Cardiac fibroblast (primary cell): ENCODE measurements around the gene SWI5.
"Not testable (repeated sequence)": the region's sequence is repeated elsewhere in the genome, so short reads cannot be mapped to it uniquely, and the experiment has no call there.

Experiments
- DNase-seq, 2 donors: peaks; one replicate each; pipeline versions ENCODE4 v3.0.0 to v3.0.0-alpha.2; 2010; ENCODE audit warnings: low read depth in 2 of 2
- H3K4me3 ChIP-seq, 2 donors: replicated peaks in 1 of 2; 1 replicate in 1 of 2; 2 replicates in 1 of 2; pipeline ENCODE4 v1.5.1; 2011; ENCODE audit warnings: low read depth in 2 of 2, low read length in 2 of 2, mild to moderate bottlenecking in 2 of 2, moderate library complexity in 1 of 2
- TF ChIP-seq, protein P1 (sequence below): IDR thresholded peaks from one replicate; pipeline ENCODE4 v1.5.1; 2011; ENCODE audit warnings: low read depth, mild to moderate bottlenecking, low read length, inconsistent platforms

SWI5 gene

DNA sequence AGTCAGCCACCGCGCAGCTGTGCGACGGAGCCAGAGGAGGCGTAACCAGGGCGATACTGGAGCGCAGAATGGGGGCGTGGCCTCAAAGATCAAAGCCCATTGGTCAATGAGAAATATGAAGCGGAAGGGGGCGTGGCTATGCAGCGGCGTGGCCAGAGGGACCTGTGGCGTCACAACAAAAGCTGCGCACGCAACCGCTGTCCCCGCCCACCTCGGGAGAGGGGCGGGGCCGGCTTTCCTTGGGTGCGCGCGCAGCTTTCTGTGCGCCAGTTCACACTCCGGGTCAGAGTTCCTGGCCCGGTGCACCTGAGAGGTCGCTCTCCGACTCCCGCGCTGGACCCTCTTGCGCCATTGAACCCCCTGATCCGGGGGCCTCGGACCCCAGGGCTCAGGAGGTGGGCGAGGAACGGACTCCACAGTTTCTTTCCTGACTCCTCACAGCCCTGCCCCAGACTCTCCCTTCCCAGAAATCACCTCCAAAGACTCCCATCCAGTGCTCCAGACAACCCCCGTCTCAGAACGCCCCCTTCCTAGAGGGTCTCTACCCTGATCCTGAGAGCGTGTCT lies at the start of gene SWI5:
SWI5 (plus strand) TSS at position 269 of the 566 bp plus-strand sequence.
- TF ChIP-seq, protein P1, sequence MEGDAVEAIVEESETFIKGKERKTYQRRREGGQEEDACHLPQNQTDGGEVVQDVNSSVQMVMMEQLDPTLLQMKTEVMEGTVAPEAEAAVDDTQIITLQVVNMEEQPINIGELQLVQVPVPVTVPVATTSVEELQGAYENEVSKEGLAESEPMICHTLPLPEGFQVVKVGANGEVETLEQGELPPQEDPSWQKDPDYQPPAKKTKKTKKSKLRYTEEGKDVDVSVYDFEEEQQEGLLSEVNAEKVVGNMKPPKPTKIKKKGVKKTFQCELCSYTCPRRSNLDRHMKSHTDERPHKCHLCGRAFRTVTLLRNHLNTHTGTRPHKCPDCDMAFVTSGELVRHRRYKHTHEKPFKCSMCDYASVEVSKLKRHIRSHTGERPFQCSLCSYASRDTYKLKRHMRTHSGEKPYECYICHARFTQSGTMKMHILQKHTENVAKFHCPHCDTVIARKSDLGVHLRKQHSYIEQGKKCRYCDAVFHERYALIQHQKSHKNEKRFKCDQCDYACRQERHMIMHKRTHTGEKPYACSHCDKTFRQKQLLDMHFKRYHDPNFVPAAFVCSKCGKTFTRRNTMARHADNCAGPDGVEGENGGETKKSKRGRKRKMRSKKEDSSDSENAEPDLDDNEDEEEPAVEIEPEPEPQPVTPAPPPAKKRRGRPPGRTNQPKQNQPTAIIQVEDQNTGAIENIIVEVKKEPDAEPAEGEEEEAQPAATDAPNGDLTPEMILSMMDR, result no peak
- peak within 1 kb of the TSS; percentile 82 to 99 for H3K4me3 ChIP-seq
- DNase-seq, result peak; percentile 100

DNA sequence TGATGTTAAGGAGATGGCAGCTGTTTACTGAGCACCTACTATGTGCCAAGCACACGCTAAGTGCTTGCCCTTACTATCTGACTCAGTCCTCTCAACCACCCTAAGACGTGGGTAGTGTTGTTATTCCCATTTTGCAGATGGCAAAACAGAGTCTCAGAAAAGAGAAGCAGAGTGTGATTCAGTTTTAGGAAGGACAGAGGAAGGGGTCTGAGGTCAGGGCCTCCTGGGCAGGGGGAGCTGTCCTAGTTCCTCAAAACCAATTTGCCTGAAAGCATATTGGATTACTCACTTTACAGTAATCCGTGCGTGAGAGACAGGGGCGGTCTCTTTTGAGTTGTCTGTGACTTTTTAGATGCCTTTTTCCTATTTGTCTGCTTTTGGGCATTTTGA lies 49.7 kb upstream of the SWI5 start:
- no peak for DNase-seq
- H3K4me3 ChIP-seq, result no peak overlapping the region
- TF ChIP-seq, protein P1, result no peak

DNA sequence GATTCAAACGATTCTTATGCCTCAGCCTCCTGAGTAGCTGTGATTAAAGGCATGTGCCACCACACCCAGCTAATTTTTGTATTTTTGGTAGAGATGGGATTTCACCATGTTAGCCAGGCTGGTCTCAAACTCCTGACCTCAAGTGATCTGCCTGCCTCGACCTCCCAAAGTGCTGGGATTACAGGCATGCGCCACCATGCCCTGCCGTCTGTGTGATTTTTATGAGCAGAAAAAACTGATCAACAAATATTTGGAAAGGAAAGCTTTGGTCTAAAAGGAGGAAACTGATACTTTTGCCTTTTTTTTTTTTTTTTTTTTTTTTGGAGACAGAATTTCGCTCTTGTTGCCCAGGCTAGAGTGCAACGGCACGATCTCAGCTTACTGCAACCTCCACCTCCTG lies 45.2 kb upstream of the SWI5 start:
- DNase-seq, H3K4me3 ChIP-seq: not testable (repeated sequence)

DNA sequence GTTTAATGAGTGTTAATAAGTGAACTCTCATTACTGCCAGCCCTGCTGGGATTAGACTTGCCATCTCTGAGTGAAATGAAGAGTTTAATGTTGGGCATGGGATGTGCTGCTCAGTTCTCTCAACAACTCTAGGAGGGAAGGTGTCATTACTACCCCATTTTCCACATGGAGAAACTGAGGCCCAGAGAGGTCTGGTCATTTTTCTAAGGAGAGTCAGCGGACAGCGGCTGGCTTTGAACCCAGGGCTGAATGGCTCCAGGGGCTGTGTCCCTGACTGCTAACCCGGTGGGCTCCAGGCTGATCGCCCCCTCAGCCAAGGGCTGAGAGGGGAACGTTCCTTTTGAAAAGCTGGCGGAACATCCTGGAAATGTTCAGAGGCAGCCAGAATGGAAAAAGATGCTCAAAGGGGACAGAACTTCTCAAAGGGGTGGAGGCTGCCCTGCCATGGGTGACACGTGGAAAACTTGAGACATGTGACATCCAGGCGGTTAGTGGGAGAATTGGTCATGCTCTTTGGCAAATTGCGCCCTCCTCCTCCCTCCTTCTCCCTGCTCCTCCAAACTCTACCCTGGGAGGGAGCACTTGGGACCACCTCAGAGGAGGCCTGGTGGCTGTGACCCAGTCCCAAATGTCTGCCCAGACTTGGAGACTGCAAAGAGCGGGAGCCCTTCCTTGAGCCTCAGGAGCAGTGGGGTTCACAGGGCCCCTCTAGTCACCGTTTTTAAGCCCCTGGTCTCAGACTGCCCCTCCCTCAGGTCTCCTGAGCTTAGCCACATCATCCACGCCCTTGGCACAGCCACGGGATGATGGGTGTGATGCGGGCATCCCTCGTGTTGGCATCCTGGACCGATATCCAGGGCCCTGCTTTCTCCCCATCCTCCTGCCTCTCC lies 44.2 kb upstream of the SWI5 start:
- DNase-seq, result no peak
- TF ChIP-seq, protein P1, result no peak
- no peak overlapping the region for H3K4me3 ChIP-seq

DNA sequence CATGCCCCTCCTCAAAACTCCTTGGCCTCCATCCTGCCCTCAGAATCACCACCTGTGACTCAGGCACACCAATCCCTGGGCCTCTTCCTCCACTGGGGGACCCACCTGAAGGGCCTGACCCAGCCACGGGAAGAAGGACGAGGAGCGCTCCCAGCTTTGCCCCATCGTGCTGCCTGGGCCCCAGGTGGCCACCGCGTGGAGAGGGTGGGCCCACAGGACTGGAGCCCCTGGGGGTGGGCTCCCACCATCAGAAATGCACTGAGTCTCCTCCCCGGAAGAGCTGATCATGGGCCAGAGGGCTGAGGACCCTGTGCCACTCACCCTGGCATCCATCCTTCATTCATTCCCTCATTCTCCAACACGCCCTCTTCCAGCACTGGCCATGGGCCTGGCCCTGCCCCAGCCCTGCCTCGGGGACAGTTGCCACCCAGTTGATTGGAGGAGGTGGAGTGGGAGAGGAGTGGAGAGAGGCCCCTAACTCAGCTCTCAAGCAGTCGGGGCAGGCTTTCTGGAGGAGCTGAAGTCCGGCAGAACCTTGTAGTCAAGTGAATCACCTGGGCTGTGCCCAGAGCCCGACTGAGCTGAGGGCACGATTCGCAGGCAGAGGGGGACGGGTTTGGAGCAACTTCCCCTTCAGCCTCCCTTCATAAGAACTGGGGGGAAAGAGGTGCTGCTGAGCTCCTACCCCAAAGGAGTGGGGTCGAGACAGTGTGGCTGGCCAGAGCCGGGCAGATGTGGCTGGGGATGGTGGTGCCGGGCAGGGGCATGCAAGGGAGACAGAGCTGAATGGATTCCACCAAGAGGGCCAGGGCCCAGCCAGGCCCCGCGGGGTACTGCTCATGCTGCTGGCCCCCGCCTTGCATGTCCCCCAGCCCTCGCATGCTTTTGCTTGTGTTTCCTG lies 43.3 kb upstream of the SWI5 start:
- no peak overlapping the region for H3K4me3 ChIP-seq
- no peak for DNase-seq
- TF ChIP-seq, protein P1, result no peak

DNA sequence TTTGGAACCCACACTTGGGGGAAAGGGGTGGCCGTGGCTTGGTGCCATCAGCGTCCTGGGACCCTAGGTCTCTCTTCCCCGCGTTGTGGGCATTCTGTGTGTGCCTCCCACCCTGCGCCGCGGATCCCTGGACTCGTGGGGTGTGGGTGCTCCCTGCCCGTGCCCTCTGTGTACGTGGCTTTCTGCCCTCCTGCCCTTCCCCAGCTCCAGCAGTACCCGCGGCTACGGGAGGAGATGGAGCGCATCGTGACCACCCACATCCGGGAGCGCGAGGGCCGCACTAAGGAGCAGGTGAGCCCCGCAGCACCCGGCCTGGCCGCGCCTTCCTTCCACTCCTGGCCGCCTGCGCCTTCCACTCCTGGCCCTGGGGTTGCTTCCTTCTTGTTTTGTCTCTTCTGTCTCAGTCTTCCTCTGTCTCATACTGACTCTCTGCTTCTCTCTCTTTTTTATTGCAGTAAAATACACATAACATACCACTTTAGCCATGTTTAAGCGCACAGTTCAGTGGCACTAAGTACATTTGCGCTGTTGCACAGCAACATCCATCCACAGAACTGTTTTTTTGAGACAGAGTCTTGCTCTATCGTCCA lies 42.2 kb upstream of the SWI5 start:
- TF ChIP-seq, protein P1, result no peak
- DNase-seq, result no peak
- no peak overlapping the region for H3K4me3 ChIP-seq
